Measurements from ENCODE around the gene ETS2.
A peak's percentile ranks its signal among the peaks of the same experiment; 100 is the strongest.
"Not testable (repeated sequence)": the region's sequence is repeated elsewhere in the genome, so short reads cannot be mapped to it uniquely, and the experiment has no call there.

ETS2 gene

GRCh38 chr21:38843806-38844503 is 38.2 kb downstream of the ETS2 start:
- no peaks in the 10 kb centered on the region for H3K9me3 ChIP-seq (ENCODE audit: control insufficient read depth in 5 of 5, low read length in 5 of 5)
- H3K27me3 ChIP-seq (ENCODE audit: control insufficient read depth in 5 of 5, insufficient read depth in 4 of 5, low read length in 5 of 5) = no peaks in the 10 kb centered on the region
- H3K36me3 ChIP-seq (ENCODE audit: control insufficient read depth in 5 of 5, insufficient read depth in 5 of 5, low read length in 5 of 5) = no peaks in the 10 kb centered on the region
- H3K4me1 ChIP-seq (ENCODE audit: control insufficient read depth in 5 of 5, insufficient read depth in 5 of 5, low read length in 5 of 5) = peaks cover 0 to 16% (median 0%) of the 10 kb centered on the region in 5 donors
- H3K4me3 ChIP-seq (ENCODE audit: low read depth in 1 of 5, low read length in 5 of 5) = no peak overlapping the region
- H3K9ac ChIP-seq (ENCODE audit: low read length in 5 of 5) = no peak overlapping the region
- H3K27ac ChIP-seq (ENCODE audit: low read depth, low read length) = no peak overlapping the region

GRCh38 chr21:38845374-38845773 is 39.6 kb downstream of the ETS2 start:
- not testable (repeated sequence) for H3K36me3 ChIP-seq (ENCODE audit: control insufficient read depth in 5 of 5, insufficient read depth in 5 of 5, low read length in 5 of 5); H3K9ac ChIP-seq (ENCODE audit: low read length in 5 of 5); H3K4me3 ChIP-seq (ENCODE audit: low read depth in 1 of 5, low read length in 5 of 5); H3K27ac ChIP-seq (ENCODE audit: low read depth, low read length); H3K27me3 ChIP-seq (ENCODE audit: control insufficient read depth in 5 of 5, insufficient read depth in 4 of 5, low read length in 5 of 5); H3K9me3 ChIP-seq (ENCODE audit: control insufficient read depth in 5 of 5, low read length in 5 of 5)
- peaks cover 0 to 16% (median 0%) of the 10 kb centered on the region in 5 donors for H3K4me1 ChIP-seq (ENCODE audit: control insufficient read depth in 5 of 5, insufficient read depth in 5 of 5, low read length in 5 of 5)

GRCh38 chr21:38847556-38847955 is 41.8 kb downstream of the ETS2 start:
- Histone ChIP-seq H3K4me1 (ENCODE audit: control insufficient read depth in 5 of 5, insufficient read depth in 5 of 5, low read length in 5 of 5) (peaks cover 0 to 16% (median 0%) of the 10 kb centered on the region in 5 donors), H3K4me3 (ENCODE audit: low read depth in 1 of 5, low read length in 5 of 5) (no peak overlapping the region), H3K27me3 (ENCODE audit: control insufficient read depth in 5 of 5, insufficient read depth in 4 of 5, low read length in 5 of 5) (no peaks in the 10 kb centered on the region), H3K27ac (ENCODE audit: low read depth, low read length) (no peak overlapping the region), H3K9me3 (ENCODE audit: control insufficient read depth in 5 of 5, low read length in 5 of 5) (peaks cover 0 to 4% (median 0%) of the 10 kb centered on the region in 5 donors), H3K9ac (ENCODE audit: low read length in 5 of 5) (peak overlapping the region in 1 of 5 donors; percentile 14), H3K36me3 (ENCODE audit: control insufficient read depth in 5 of 5, insufficient read depth in 5 of 5, low read length in 5 of 5) (no peaks in the 10 kb centered on the region)

- Histone ChIP-seq H3K36me3 (ENCODE audit: control insufficient read depth in 5 of 5, insufficient read depth in 5 of 5, low read length in 5 of 5) (no peaks in the 10 kb centered on the region), H3K27me3 (ENCODE audit: control insufficient read depth in 5 of 5, insufficient read depth in 4 of 5, low read length in 5 of 5) (no peaks in the 10 kb centered on the region), H3K9me3 (ENCODE audit: control insufficient read depth in 5 of 5, low read length in 5 of 5) (peaks cover 0 to 4% (median 0%) of the 10 kb centered on the region in 5 donors), H3K27ac (ENCODE audit: low read depth, low read length) (no peak overlapping the region), H3K9ac (ENCODE audit: low read length in 5 of 5) (no peak overlapping the region), H3K4me3 (ENCODE audit: low read depth in 1 of 5, low read length in 5 of 5) (no peak overlapping the region), H3K4me1 (ENCODE audit: control insufficient read depth in 5 of 5, insufficient read depth in 5 of 5, low read length in 5 of 5) (peaks cover 0 to 16% (median 0%) of the 10 kb centered on the region in 5 donors)
Measured at GRCh38 chr21:38848187-38848609, 42.5 kb downstream of the ETS2 start.

GRCh38 chr21:38849776-38850175 is 44.0 kb downstream of the ETS2 start:
- Histone ChIP-seq H3K27me3 (ENCODE audit: control insufficient read depth in 5 of 5, insufficient read depth in 4 of 5, low read length in 5 of 5) (no peaks in the 10 kb centered on the region), H3K27ac (ENCODE audit: low read depth, low read length) (no peak overlapping the region), H3K36me3 (ENCODE audit: control insufficient read depth in 5 of 5, insufficient read depth in 5 of 5, low read length in 5 of 5) (no peaks in the 10 kb centered on the region), H3K9me3 (ENCODE audit: control insufficient read depth in 5 of 5, low read length in 5 of 5) (peaks cover 0 to 4% (median 0%) of the 10 kb centered on the region in 5 donors), H3K4me1 (ENCODE audit: control insufficient read depth in 5 of 5, insufficient read depth in 5 of 5, low read length in 5 of 5) (peaks cover 0 to 16% (median 0%) of the 10 kb centered on the region in 5 donors), H3K9ac (ENCODE audit: low read length in 5 of 5) (no peak overlapping the region), H3K4me3 (ENCODE audit: low read depth in 1 of 5, low read length in 5 of 5) (no peak overlapping the region)

- H3K4me3 ChIP-seq (ENCODE audit: low read depth in 1 of 5, low read length in 5 of 5) = no peak overlapping the region
- H3K27ac ChIP-seq (ENCODE audit: low read depth, low read length) = no peak overlapping the region
- no peaks in the 10 kb centered on the region for H3K27me3 ChIP-seq (ENCODE audit: control insufficient read depth in 5 of 5, insufficient read depth in 4 of 5, low read length in 5 of 5)
- H3K9ac ChIP-seq (ENCODE audit: low read length in 5 of 5) = no peak overlapping the region
- peaks cover 0 to 16% (median 0%) of the 10 kb centered on the region in 5 donors for H3K4me1 ChIP-seq (ENCODE audit: control insufficient read depth in 5 of 5, insufficient read depth in 5 of 5, low read length in 5 of 5)
- peaks cover 0 to 4% (median 0%) of the 10 kb centered on the region in 5 donors for H3K9me3 ChIP-seq (ENCODE audit: control insufficient read depth in 5 of 5, low read length in 5 of 5)
- H3K36me3 ChIP-seq (ENCODE audit: control insufficient read depth in 5 of 5, insufficient read depth in 5 of 5, low read length in 5 of 5) = no peaks in the 10 kb centered on the region
Measured at GRCh38 chr21:38850277-38850951, 44.7 kb downstream of the ETS2 start.

- H3K36me3 ChIP-seq (ENCODE audit: control insufficient read depth in 5 of 5, insufficient read depth in 5 of 5, low read length in 5 of 5) = no peaks in the 10 kb centered on the region
- peaks cover 0 to 4% (median 0%) of the 10 kb centered on the region in 5 donors for H3K9me3 ChIP-seq (ENCODE audit: control insufficient read depth in 5 of 5, low read length in 5 of 5)
- no peaks in the 10 kb centered on the region for H3K27me3 ChIP-seq (ENCODE audit: control insufficient read depth in 5 of 5, insufficient read depth in 4 of 5, low read length in 5 of 5)
- no peak overlapping the region for H3K9ac ChIP-seq (ENCODE audit: low read length in 5 of 5)
- no peak overlapping the region for H3K4me3 ChIP-seq (ENCODE audit: low read depth in 1 of 5, low read length in 5 of 5)
- H3K4me1 ChIP-seq (ENCODE audit: control insufficient read depth in 5 of 5, insufficient read depth in 5 of 5, low read length in 5 of 5) = peaks cover 0 to 16% (median 0%) of the 10 kb centered on the region in 5 donors
- no peak overlapping the region for H3K27ac ChIP-seq (ENCODE audit: low read depth, low read length)
Measured at GRCh38 chr21:38851101-38851500, 45.4 kb downstream of the ETS2 start.

GRCh38 chr21:38852278-38852677 is 46.5 kb downstream of the ETS2 start:
- no peak overlapping the region for H3K27ac ChIP-seq (ENCODE audit: low read depth, low read length)
- no peaks in the 10 kb centered on the region for H3K36me3 ChIP-seq (ENCODE audit: control insufficient read depth in 5 of 5, insufficient read depth in 5 of 5, low read length in 5 of 5)

GRCh38 chr21:38852708-38853107 is 47.0 kb downstream of the ETS2 start:
- Histone ChIP-seq H3K9me3 (ENCODE audit: control insufficient read depth in 5 of 5, low read length in 5 of 5) (peaks cover 0 to 4% (median 0%) of the 10 kb centered on the region in 5 donors), H3K36me3 (ENCODE audit: control insufficient read depth in 5 of 5, insufficient read depth in 5 of 5, low read length in 5 of 5) (no peaks in the 10 kb centered on the region), H3K27ac (ENCODE audit: low read depth, low read length) (no peak overlapping the region), H3K4me3 (ENCODE audit: low read depth in 1 of 5, low read length in 5 of 5) (no peak overlapping the region), H3K4me1 (ENCODE audit: control insufficient read depth in 5 of 5, insufficient read depth in 5 of 5, low read length in 5 of 5) (peaks cover 0 to 10% (median 0%) of the 10 kb centered on the region in 5 donors), H3K27me3 (ENCODE audit: control insufficient read depth in 5 of 5, insufficient read depth in 4 of 5, low read length in 5 of 5) (no peaks in the 10 kb centered on the region), H3K9ac (ENCODE audit: low read length in 5 of 5) (no peak overlapping the region)

More at GRCh38 chr21:38852278-38852677, 46.5 kb downstream of the ETS2 start:
- H3K27me3 ChIP-seq (ENCODE audit: control insufficient read depth in 5 of 5, insufficient read depth in 4 of 5, low read length in 5 of 5) = no peaks in the 10 kb centered on the region
- H3K4me3 ChIP-seq (ENCODE audit: low read depth in 1 of 5, low read length in 5 of 5) = no peak overlapping the region
- no peak overlapping the region for H3K9ac ChIP-seq (ENCODE audit: low read length in 5 of 5)
- peaks cover 0 to 14% (median 0%) of the 10 kb centered on the region in 5 donors for H3K4me1 ChIP-seq (ENCODE audit: control insufficient read depth in 5 of 5, insufficient read depth in 5 of 5, low read length in 5 of 5)
- H3K9me3 ChIP-seq (ENCODE audit: control insufficient read depth in 5 of 5, low read length in 5 of 5) = peaks cover 0 to 4% (median 0%) of the 10 kb centered on the region in 5 donors

GRCh38 chr21:38853421-38853919 is 47.7 kb downstream of the ETS2 start:
- no peak overlapping the region for H3K9ac ChIP-seq (ENCODE audit: low read length in 5 of 5)
- H3K27ac ChIP-seq (ENCODE audit: low read depth, low read length) = no peak overlapping the region
- peaks cover 0 to 4% (median 0%) of the 10 kb centered on the region in 5 donors for H3K9me3 ChIP-seq (ENCODE audit: control insufficient read depth in 5 of 5, low read length in 5 of 5)

More at GRCh38 chr21:38853421-38853919, 47.7 kb downstream of the ETS2 start:
- Histone ChIP-seq H3K36me3 (ENCODE audit: control insufficient read depth in 5 of 5, insufficient read depth in 5 of 5, low read length in 5 of 5) (no peaks in the 10 kb centered on the region), H3K27me3 (ENCODE audit: control insufficient read depth in 5 of 5, insufficient read depth in 4 of 5, low read length in 5 of 5) (no peaks in the 10 kb centered on the region), H3K4me3 (ENCODE audit: low read depth in 1 of 5, low read length in 5 of 5) (no peak overlapping the region), H3K4me1 (ENCODE audit: control insufficient read depth in 5 of 5, insufficient read depth in 5 of 5, low read length in 5 of 5) (peaks cover 0 to 5% (median 0%) of the 10 kb centered on the region in 5 donors)
